SU-DHL-6 (cell line): Measurements from ENCODE around the gene PTPRN2.

Experiments
- H2AFZ ChIP-seq: fragments of 200-600 bp; sonication (generic); 2 replicates; pipeline ENCODE4 v1.6.1; 2014; ENCODE audit warnings: low read depth, mild to moderate bottlenecking, moderate library complexity, mixed read lengths, antibody characterized with exemption, low read length; ENCODE audit not compliant: severe bottlenecking
- H3F3A ChIP-seq: fragments of 200-600 bp; shearing (Covaris generic); 2 replicates; pipeline ENCODE4 v1.6.0; 2016; ENCODE audit warnings: antibody characterized with exemption, mild to moderate bottlenecking; ENCODE audit not compliant: insufficient read depth
- H3K27ac ChIP-seq: fragments of 200-600 bp; sonication (generic); 2 replicates; pipeline ENCODE4 v1.5.1; 2016; ENCODE audit warnings: low read depth, mild to moderate bottlenecking, low read length, moderate library complexity, mixed read lengths
- H3K27me3 ChIP-seq: fragments of 200-600 bp; sonication (generic), shearing (Covaris generic); 2 replicates; pipeline ENCODE4 v1.6.0; 2014; ENCODE audit warnings: mild to moderate bottlenecking, low read length
- H3K36me3 ChIP-seq: fragments of 200-600 bp; sonication (generic); 2 replicates; pipeline ENCODE4 v1.6.1; 2014; ENCODE audit warnings: mild to moderate bottlenecking, low read length, mixed read lengths
- H3K4me2 ChIP-seq: fragments of 300-600, 200-600 bp; shearing (Covaris generic), sonication (generic); 2 replicates; pipeline ENCODE4 v1.6.0; 2014; ENCODE audit warnings: low read length, low read depth, mild to moderate bottlenecking; ENCODE audit not compliant: poor library complexity, severe bottlenecking
- H3K4me3 ChIP-seq: fragments of 200-600 bp; sonication (generic); 2 replicates; pipeline ENCODE4 v1.5.1; 2014; ENCODE audit warnings: antibody characterized with exemption, low read length, mild to moderate bottlenecking, mixed read lengths; ENCODE audit not compliant: insufficient read depth, poor library complexity, severe bottlenecking
- H3K79me2 ChIP-seq: fragments of 200-600 bp; sonication (generic); 2 replicates; pipeline ENCODE4 v1.6.1; 2014; ENCODE audit warnings: mild to moderate bottlenecking, low read length, moderate library complexity; ENCODE audit not compliant: insufficient read depth
- H3K9ac ChIP-seq: fragments of 200-600 bp; sonication (generic); 2 replicates; pipeline ENCODE4 v1.7.0; 2014; ENCODE audit warnings: mild to moderate bottlenecking, low read length
- H3K9me2 ChIP-seq: fragments of 200-600 bp; sonication (generic); replicated peaks from 2 replicates; pipeline ENCODE4 v1.6.1; 2014; ENCODE audit warnings: low read length; ENCODE audit not compliant: insufficient read depth
- H3K9me3 ChIP-seq: fragments of 200-600 bp; sonication (generic); 2 replicates; pipeline ENCODE4 v1.6.1; 2014; ENCODE audit warnings: low read length, mixed read lengths; ENCODE audit not compliant: insufficient read depth
- H4K20me1 ChIP-seq: fragments of 200-600 bp; sonication (generic); 2 replicates; pipeline ENCODE4 v1.6.1; 2014; ENCODE audit warnings: low read depth, mild to moderate bottlenecking, antibody characterized with exemption, low read length, moderate library complexity, mixed read lengths
- CTCF ChIP-seq: fragments of 200-600 bp; sonication (generic); IDR thresholded peaks from one replicate; pipeline ENCODE4 v1.5.1; 2017; ENCODE audit warnings: antibody characterized with exemption, mild to moderate bottlenecking, low read length, moderate library complexity; ENCODE audit not compliant: insufficient read depth, poor library complexity, severe bottlenecking
- EZH2phosphoT487 ChIP-seq: fragments of 200-600 bp; sonication (generic), shearing (Covaris generic); conservative IDR thresholded peaks from 2 replicates; pipeline ENCODE4 v1.6.1; 2018; ENCODE audit warnings: mild to moderate bottlenecking, antibody characterized with exemption, low read length, moderate library complexity, mixed read lengths

The PTPRN2 gene

GRCh38 chr7:158364451-158364850 lies 223.2 kb downstream of the PTPRN2 start:
- Histone ChIP-seq H2AFZ (no peak overlapping the region), H3F3A (no peaks in the 10 kb centered on the region), H3K4me2 (no peak overlapping the region), H3K9me3 (no peaks in the 10 kb centered on the region), H3K9ac (no peak overlapping the region), H3K27ac (no peak overlapping the region), H3K79me2 (no peaks in the 10 kb centered on the region), H3K36me3 (no peaks in the 10 kb centered on the region), H3K4me3 (no peak overlapping the region), H3K27me3 (no peaks in the 10 kb centered on the region), H3K9me2 (no peaks in the 10 kb centered on the region), H4K20me1 (no peaks in the 10 kb centered on the region)
- no peak for TF ChIP-seq CTCF
- TF ChIP-seq EZH2phosphoT487 = no peak

- Histone ChIP-seq H3K27me3 (no peaks in the 10 kb centered on the region), H3K4me3 (no peak overlapping the region), H3F3A (no peaks in the 10 kb centered on the region), H3K9me2 (no peaks in the 10 kb centered on the region), H3K9ac (no peak overlapping the region), H3K79me2 (no peaks in the 10 kb centered on the region), H3K4me2 (no peak overlapping the region), H3K36me3 (no peaks in the 10 kb centered on the region), H3K9me3 (no peaks in the 10 kb centered on the region), H4K20me1 (no peaks in the 10 kb centered on the region), H3K27ac (no peak overlapping the region), H2AFZ (no peak overlapping the region)
- TF ChIP-seq CTCF (no peak), EZH2phosphoT487 (no peak)
Measured at GRCh38 chr7:158362912-158363905, 224.4 kb downstream of the PTPRN2 start.

GRCh38 chr7:158362001-158362400 lies 225.6 kb downstream of the PTPRN2 start:
- Histone ChIP-seq H3K4me2 (no peak overlapping the region), H3K27ac (no peak overlapping the region), H3K27me3 (no peaks in the 10 kb centered on the region), H4K20me1 (no peaks in the 10 kb centered on the region), H3K9me2 (no peaks in the 10 kb centered on the region), H3K9me3 (no peaks in the 10 kb centered on the region), H3K4me3 (no peak overlapping the region), H3F3A (no peaks in the 10 kb centered on the region), H3K36me3 (no peaks in the 10 kb centered on the region), H3K9ac (no peak overlapping the region), H2AFZ (no peak overlapping the region), H3K79me2 (no peaks in the 10 kb centered on the region)
- TF ChIP-seq EZH2phosphoT487 (no peak), CTCF (no peak)
